HepG2 (cell line): Measurements from ENCODE around the gene ALOX5AP. TPM values are rescaled to one million over a fixed set of nuclear protein-coding genes. Genes with fewer than 3 reads are reported as not detected.

Experiments used
- BRCA1 ChIP-seq: sonication (generic); formaldehyde crosslinking; IDR thresholded peaks from 2 replicates; pipeline ENCODE4 v1.4.0; 2020; ENCODE audit warnings: missing genetic modification reagents
- ELF3 ChIP-seq: IDR thresholded peaks from 2 replicates; pipeline ENCODE4 v1.6.1; 2016; ENCODE audit warnings: missing genetic modification reagents, missing compliant biosample characterization
- HIC2 ChIP-seq: sonication (generic); formaldehyde crosslinking; IDR thresholded peaks from 2 replicates; pipeline ENCODE4 v1.9.0; 2022; ENCODE audit warnings: low read depth, missing genetic modification reagents
- XBP1 ChIP-seq: sonication (generic); formaldehyde crosslinking; IDR thresholded peaks from 2 replicates; pipeline ENCODE4 v1.5.0; 2020; ENCODE audit warnings: missing genetic modification reagents
- ZNF280D ChIP-seq: sonication (generic); formaldehyde crosslinking; IDR thresholded peaks from 2 replicates; pipeline ENCODE4 v1.5.1; 2020; ENCODE audit warnings: mild to moderate bottlenecking, missing genetic modification reagents
- ZNF672 ChIP-seq: sonication (generic); formaldehyde crosslinking; IDR thresholded peaks from 2 replicates; pipeline ENCODE4 v1.8.1; 2022; ENCODE audit warnings: missing genetic modification reagents
- ZSCAN21 ChIP-seq: sonication (generic); formaldehyde crosslinking; IDR thresholded peaks from 2 replicates; pipeline ENCODE4 v1.8.0; 2022; ENCODE audit warnings: mild to moderate bottlenecking, missing genetic modification reagents, moderate library complexity, borderline replicate concordance
- polyA plus RNA-seq, 8 experiments: library from polyadenylated mRNA; depleted of rRNA in 3 of 8; stranded (reverse) in 7 of 8; unstranded in 1 of 8; fragments of >200 nt; fragmentation: Illumina TruSeq in 4 of 8; extraction: Trizol in 4 of 8; gene quantifications; 2 replicates each; pipeline versions ENCODE4 v1.2.1 to v1.2.3, GENCODE V29; 2011 to 2016; ENCODE audit warnings: low read depth in 4 of 8, missing spikeins in 1 of 8, mixed read lengths in 1 of 8; ENCODE audit not compliant: insufficient read depth in 1 of 8
- total RNA-seq, 5 experiments: library from RNA; depleted of rRNA; stranded (reverse); fragments of >200 nt; fragmentation: Illumina TruSeq; extraction: Trizol; gene quantifications; 2 replicates each; pipeline ENCODE4 v1.2.3, GENCODE V29; 2016; ENCODE audit warnings: low read depth in 1 of 5
- TF ChIP-seq, protein P1 (sequence below): IDR thresholded peaks from 2 replicates; pipeline ENCODE4 v1.6.1; 2016; ENCODE audit warnings: mild to moderate bottlenecking, missing biosample characterization, missing genetic modification reagents
- TF ChIP-seq, protein P2 (sequence below): sonication (generic); IDR thresholded peaks from 2 replicates; pipeline ENCODE4 v1.6.1; 2016; ENCODE audit warnings: low read depth, borderline replicate concordance

The ALOX5AP gene
- total and polyA plus RNA-seq, 2 of the 13 experiments (the other 11 are each of a cell fraction or from before 2014, with no cell fraction given): 0.97 to 1.2 TPM

DNA sequence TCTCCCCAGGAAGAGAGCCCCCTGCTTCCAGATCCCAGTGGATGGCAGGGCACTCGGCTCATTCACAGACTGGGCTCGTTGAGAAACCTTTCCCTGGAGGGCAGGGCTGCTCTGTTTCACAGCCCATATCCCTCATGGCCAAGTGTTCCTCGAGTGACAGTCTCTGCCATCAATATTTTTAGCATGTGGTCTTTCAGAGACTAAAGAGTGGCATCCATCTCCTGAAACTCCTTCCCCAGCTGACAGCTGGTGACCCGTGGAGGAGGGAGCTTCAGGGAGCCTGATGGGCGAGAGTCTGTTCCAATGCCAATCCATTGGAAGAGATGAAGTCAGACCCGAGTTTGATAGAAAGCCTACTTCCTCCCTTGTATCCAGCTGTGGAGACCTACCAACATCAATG lies 30.7 kb upstream of the ALOX5AP start (continued):
- TF ChIP-seq HIC2 (CRISPR knock-in tag) (no peak), ZNF280D (CRISPR knock-in tag) (no peak), ZSCAN21 (CRISPR knock-in tag) (no peak), ELF3 (no peak), BRCA1 (no peak), XBP1 (no peak), ZNF672 (no peak)
- TF ChIP-seq, protein P1, sequence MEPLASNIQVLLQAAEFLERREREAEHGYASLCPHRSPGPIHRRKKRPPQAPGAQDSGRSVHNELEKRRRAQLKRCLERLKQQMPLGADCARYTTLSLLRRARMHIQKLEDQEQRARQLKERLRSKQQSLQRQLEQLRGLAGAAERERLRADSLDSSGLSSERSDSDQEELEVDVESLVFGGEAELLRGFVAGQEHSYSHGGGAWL (CRISPR knock-in tag): no peak
- TF ChIP-seq, protein P2, sequence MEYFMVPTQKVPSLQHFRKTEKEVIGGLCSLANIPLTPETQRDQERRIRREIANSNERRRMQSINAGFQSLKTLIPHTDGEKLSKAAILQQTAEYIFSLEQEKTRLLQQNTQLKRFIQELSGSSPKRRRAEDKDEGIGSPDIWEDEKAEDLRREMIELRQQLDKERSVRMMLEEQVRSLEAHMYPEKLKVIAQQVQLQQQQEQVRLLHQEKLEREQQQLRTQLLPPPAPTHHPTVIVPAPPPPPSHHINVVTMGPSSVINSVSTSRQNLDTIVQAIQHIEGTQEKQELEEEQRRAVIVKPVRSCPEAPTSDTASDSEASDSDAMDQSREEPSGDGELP: no peak
